Ishikawa (cell line): ENCODE data around the gene WWOX.

Source experiments
- TAF1 ChIP-seq: IDR thresholded peaks from 2 replicates; pipeline ENCODE4 v1.6.1; 2012; ENCODE audit warnings: low read depth, mild to moderate bottlenecking
- TEAD4 ChIP-seq: IDR thresholded peaks from 2 replicates; pipeline ENCODE4 v1.6.1; 2012
- TF ChIP-seq, protein P1 (sequence below): IDR thresholded peaks from 2 replicates; pipeline ENCODE4 v1.6.1; 2012; ENCODE audit warnings: low read depth, mild to moderate bottlenecking
- TF ChIP-seq, protein P2 (sequence below): IDR thresholded peaks from 2 replicates; pipeline ENCODE4 v1.6.1; 2012

- no peak for TF ChIP-seq TEAD4
- TF ChIP-seq, protein P1, sequence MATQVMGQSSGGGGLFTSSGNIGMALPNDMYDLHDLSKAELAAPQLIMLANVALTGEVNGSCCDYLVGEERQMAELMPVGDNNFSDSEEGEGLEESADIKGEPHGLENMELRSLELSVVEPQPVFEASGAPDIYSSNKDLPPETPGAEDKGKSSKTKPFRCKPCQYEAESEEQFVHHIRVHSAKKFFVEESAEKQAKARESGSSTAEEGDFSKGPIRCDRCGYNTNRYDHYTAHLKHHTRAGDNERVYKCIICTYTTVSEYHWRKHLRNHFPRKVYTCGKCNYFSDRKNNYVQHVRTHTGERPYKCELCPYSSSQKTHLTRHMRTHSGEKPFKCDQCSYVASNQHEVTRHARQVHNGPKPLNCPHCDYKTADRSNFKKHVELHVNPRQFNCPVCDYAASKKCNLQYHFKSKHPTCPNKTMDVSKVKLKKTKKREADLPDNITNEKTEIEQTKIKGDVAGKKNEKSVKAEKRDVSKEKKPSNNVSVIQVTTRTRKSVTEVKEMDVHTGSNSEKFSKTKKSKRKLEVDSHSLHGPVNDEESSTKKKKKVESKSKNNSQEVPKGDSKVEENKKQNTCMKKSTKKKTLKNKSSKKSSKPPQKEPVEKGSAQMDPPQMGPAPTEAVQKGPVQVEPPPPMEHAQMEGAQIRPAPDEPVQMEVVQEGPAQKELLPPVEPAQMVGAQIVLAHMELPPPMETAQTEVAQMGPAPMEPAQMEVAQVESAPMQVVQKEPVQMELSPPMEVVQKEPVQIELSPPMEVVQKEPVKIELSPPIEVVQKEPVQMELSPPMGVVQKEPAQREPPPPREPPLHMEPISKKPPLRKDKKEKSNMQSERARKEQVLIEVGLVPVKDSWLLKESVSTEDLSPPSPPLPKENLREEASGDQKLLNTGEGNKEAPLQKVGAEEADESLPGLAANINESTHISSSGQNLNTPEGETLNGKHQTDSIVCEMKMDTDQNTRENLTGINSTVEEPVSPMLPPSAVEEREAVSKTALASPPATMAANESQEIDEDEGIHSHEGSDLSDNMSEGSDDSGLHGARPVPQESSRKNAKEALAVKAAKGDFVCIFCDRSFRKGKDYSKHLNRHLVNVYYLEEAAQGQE = no peak
- TF ChIP-seq, protein P2, sequence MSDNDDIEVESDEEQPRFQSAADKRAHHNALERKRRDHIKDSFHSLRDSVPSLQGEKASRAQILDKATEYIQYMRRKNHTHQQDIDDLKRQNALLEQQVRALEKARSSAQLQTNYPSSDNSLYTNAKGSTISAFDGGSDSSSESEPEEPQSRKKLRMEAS = no peak
- TF ChIP-seq TAF1 = no peak
These were observed 325.8 kb downstream of the WWOX start for GRCh38 chr16:78425281-78425680.
